NT2/D1 (cell line): ENCODE data around the gene NOD1.
A peak's percentile ranks its signal among the peaks of the same experiment; 100 is the strongest.
"Not testable (repeated sequence)": the region's sequence is repeated elsewhere in the genome, so short reads cannot be mapped to it uniquely, and the experiment has no call there.

ENCODE experiments used
- DNase-seq: peaks from one replicate; pipeline ENCODE4 v3.0.0-alpha.2; 2011; ENCODE audit warnings: low read depth, low spot score
- H3K27me3 ChIP-seq: 2 replicates; pipeline ENCODE4 v1.6.0; 2011; ENCODE audit warnings: mild to moderate bottlenecking; ENCODE audit not compliant: insufficient read length, insufficient read depth
- H3K36me3 ChIP-seq: 2 replicates; pipeline ENCODE4 v1.6.1; 2011; ENCODE audit warnings: mild to moderate bottlenecking, low read length, mixed read lengths; ENCODE audit not compliant: insufficient read depth, insufficient read length
- H3K4me1 ChIP-seq: 2 replicates; pipeline ENCODE4 v1.5.1; 2011; ENCODE audit not compliant: insufficient read depth, insufficient read length
- H3K4me3 ChIP-seq: 2 replicates; pipeline ENCODE4 v1.5.1; 2011; ENCODE audit warnings: low read depth; ENCODE audit not compliant: insufficient read length
- H3K9ac ChIP-seq: 2 replicates; pipeline ENCODE4 v1.6.0; 2011; ENCODE audit warnings: low read depth; ENCODE audit not compliant: insufficient read length
- H3K9me3 ChIP-seq: 2 replicates; pipeline ENCODE4 v1.5.1; 2011; ENCODE audit warnings: mild to moderate bottlenecking, low read length; ENCODE audit not compliant: insufficient read depth
- SUZ12 ChIP-seq: IDR thresholded peaks from 2 replicates; pipeline ENCODE4 v1.6.1; 2011; ENCODE audit not compliant: insufficient read length, insufficient read depth; ENCODE audit errors: extremely low read depth
- YY1 ChIP-seq: IDR thresholded peaks from 2 replicates; pipeline ENCODE4 v1.6.1; 2011; ENCODE audit not compliant: insufficient read length, insufficient read depth
- ZNF274 ChIP-seq: IDR thresholded peaks from 2 replicates; pipeline ENCODE4 v1.6.1; 2011; ENCODE audit warnings: mild to moderate bottlenecking, low read depth, low read length

The NOD1 gene, protein sequence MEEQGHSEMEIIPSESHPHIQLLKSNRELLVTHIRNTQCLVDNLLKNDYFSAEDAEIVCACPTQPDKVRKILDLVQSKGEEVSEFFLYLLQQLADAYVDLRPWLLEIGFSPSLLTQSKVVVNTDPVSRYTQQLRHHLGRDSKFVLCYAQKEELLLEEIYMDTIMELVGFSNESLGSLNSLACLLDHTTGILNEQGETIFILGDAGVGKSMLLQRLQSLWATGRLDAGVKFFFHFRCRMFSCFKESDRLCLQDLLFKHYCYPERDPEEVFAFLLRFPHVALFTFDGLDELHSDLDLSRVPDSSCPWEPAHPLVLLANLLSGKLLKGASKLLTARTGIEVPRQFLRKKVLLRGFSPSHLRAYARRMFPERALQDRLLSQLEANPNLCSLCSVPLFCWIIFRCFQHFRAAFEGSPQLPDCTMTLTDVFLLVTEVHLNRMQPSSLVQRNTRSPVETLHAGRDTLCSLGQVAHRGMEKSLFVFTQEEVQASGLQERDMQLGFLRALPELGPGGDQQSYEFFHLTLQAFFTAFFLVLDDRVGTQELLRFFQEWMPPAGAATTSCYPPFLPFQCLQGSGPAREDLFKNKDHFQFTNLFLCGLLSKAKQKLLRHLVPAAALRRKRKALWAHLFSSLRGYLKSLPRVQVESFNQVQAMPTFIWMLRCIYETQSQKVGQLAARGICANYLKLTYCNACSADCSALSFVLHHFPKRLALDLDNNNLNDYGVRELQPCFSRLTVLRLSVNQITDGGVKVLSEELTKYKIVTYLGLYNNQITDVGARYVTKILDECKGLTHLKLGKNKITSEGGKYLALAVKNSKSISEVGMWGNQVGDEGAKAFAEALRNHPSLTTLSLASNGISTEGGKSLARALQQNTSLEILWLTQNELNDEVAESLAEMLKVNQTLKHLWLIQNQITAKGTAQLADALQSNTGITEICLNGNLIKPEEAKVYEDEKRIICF

DNA sequence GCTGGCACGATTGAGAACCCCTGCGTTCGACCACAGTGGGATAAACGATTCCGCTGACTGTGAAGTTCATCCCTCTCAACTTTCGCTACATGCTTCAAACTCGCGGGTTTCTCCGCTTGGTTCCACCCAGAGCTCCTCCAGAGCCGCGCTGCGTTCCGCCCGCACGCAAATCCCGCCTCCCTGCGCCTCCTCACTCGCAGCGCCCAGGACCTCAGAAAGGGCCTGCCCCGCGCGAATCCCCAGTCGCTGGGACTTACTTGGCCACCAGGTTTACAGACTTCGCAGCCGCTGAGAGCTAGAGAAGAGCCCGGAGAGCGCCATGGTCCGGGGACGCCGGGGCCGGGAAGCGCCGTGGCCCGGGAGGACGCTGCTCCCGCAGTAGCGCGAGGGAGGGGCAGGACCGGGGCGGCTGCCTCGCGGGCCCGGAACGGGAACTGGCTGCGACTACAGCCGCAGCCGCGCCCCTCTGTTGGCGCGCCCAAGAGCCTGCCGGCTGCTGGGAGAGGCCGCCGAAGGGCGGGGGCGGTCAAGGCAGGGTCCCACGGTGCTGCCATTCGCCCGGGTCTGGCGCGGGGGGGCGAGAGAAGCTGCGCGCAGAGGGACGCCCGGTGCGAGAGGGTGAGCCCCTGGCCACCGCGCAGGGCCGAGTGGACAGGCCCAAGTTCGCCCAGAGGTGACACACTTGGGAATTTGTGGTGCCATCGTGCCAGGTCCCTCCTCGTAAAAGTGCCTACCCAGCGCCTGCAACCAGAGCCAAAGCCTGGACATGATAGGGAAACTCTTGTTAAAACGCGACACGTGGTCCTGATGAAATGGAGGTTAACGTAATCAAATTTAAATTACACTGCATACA is at the start of gene NOD1:
Gene NOD1, minus strand, starts transcription at position 436 of the 853 bp plus-strand sequence. CDS start 21,863 bp downstream, outside the sequence.
- Histone ChIP-seq H3K9me3 (peaks cover 17% of the 10 kb centered on the region; the same call in 1 of the 2 replicates), H3K27me3 (no peaks in the 10 kb centered on the region), H3K4me3 (peak within 1 kb of the TSS; percentile 61), H3K9ac (peak within 1 kb of the TSS; percentile 87), H3K36me3 (peaks cover 25% of the 10 kb centered on the region), H3K4me1 (no peaks in the 10 kb centered on the region)
- no peak for TF ChIP-seq SUZ12
- TF ChIP-seq YY1: no peak
- no peak for TF ChIP-seq ZNF274
- peak; percentile 44 for DNase-seq

DNA sequence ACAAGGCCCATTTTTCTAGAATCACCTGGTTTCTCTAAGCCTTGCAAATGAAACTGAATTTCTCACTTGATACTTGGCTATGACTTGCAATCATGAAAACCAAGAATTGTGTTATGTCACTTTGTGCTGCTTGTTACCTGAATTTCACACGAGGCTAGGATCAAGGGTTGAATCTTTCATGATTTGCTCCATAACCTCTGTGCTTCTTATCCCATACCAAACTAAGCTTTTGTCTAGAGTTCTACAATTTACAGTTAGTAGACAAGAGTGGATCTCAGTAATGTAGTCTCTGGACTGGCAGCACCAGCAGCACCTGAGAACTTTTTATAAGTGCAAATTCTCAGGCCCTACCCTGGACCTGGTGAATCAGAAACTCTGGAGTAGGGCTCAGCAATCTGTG is 48.7 kb upstream of the NOD1 start:
- H3K4me1 ChIP-seq, DNase-seq, H3K27me3 ChIP-seq, H3K4me3 ChIP-seq, H3K9ac ChIP-seq, H3K36me3 ChIP-seq: not testable (repeated sequence)
- H3K9me3 ChIP-seq: peaks cover 13% of the 10 kb centered on the region; the same call in 1 of the 2 replicates

DNA sequence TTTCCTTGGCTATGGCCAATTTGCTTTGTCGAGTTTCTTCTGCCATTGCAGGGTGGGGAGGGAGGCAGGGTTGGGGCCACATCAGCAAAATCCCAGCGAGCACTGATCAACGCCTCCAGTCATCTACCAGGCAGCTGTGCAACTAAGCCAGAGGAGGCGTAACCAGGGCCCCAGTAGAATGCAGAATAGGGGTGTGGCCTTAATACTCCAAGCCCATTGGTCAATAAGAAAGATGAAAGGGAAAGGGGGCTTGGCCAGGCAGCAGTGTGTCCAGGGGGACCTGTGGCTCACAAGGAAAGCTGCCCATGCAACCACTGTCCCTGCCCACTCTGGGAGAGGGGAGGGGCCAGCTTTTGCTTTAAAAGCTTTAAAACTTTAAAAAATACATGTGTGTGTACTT is 47.6 kb upstream of the NOD1 start:
- TF ChIP-seq ZNF274: no peak
- no peak for TF ChIP-seq SUZ12
- no peak for TF ChIP-seq YY1
- Histone ChIP-seq H3K27me3 (no peaks in the 10 kb centered on the region), H3K9ac (no peak overlapping the region), H3K9me3 (peaks cover 13% of the 10 kb centered on the region; the same call in 1 of the 2 replicates), H3K4me3 (no peak overlapping the region), H3K4me1 (peaks cover 2% of the 10 kb centered on the region), H3K36me3 (no peaks in the 10 kb centered on the region)
- DNase-seq: no peak

DNA sequence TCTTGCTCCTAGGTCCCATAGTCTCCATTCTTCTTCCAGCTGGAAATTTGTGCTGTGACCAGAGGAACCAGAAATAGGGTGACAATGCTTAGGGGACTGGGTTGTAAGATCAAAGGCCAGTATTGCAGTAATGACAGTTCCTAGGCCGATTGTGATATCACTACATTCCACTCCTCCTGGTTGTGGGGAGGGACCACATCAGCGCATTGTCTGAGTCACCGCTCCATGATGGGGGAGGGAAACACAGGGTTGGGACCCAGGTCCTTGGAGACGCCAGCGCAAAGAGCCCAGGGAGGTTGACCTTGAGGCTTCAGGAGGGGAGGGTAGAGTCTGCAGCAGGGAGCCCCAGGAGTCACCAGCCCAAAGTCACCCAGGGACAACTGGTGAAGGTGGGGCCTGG is 46.8 kb upstream of the NOD1 start:
- Histone ChIP-seq H3K4me1 (peaks cover 2% of the 10 kb centered on the region), H3K27me3 (no peaks in the 10 kb centered on the region), H3K36me3 (no peaks in the 10 kb centered on the region), H3K9me3 (peaks cover 13% of the 10 kb centered on the region; the same call in 1 of the 2 replicates), H3K4me3 (no peak overlapping the region), H3K9ac (no peak overlapping the region)
- no peak for DNase-seq
- TF ChIP-seq ZNF274 (no peak), YY1 (no peak), SUZ12 (no peak)

DNA sequence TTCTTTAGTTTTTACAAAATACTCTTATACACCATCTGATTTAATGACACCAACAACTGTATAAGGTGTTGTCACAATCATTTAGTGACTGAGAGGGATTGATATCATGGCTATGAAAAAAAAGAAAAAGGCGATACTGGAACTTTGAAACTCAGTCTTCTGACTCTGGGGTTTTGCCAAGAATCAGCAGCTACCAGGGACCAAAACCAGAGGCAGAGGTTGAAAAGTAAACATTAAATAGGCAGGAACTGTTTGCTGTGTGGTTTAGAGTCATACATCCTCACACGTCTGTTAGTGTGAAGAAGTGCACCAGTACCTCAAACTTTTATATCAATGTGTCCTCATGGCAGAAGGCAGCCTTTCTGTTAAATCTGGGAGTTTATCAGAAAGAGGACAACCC is 46.0 kb upstream of the NOD1 start:
- no peaks in the 10 kb centered on the region for H3K27me3 ChIP-seq
- no peak overlapping the region for H3K9ac ChIP-seq
- no peak for DNase-seq
- H3K4me1 ChIP-seq: peaks cover 2% of the 10 kb centered on the region
- TF ChIP-seq ZNF274 (no peak), SUZ12 (no peak), YY1 (no peak)
- peaks cover 13% of the 10 kb centered on the region; the same call in 1 of the 2 replicates for H3K9me3 ChIP-seq
- no peak overlapping the region for H3K4me3 ChIP-seq
- H3K36me3 ChIP-seq: no peaks in the 10 kb centered on the region

DNA sequence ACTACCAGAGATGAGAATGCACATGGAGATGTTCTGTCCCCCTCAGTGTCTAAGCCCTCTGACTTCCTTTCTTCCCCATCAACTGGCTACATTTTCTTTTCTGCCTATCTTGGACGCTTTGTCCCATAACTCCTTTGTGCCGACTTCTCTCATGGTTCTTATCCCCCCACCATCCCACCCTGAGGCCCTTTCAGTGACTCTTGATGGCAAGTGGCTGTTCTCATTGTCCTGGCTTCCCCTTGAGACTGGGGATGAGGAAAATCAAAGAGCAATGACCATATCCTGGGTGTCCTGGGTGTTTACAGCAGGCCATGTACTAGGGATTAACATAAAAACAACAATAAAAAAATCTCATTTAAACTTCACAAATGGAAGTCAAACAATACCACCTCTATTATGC is 44.9 kb upstream of the NOD1 start:
- H3K4me3 ChIP-seq: no peak overlapping the region
- no peaks in the 10 kb centered on the region for H3K27me3 ChIP-seq
- H3K36me3 ChIP-seq: no peaks in the 10 kb centered on the region
- TF ChIP-seq SUZ12 (no peak), YY1 (no peak), ZNF274 (no peak)
- H3K4me1 ChIP-seq: peaks cover 2% of the 10 kb centered on the region
- H3K9me3 ChIP-seq: peaks cover 13% of the 10 kb centered on the region; the same call in 1 of the 2 replicates
- H3K9ac ChIP-seq: no peak overlapping the region
- no peak for DNase-seq

DNA sequence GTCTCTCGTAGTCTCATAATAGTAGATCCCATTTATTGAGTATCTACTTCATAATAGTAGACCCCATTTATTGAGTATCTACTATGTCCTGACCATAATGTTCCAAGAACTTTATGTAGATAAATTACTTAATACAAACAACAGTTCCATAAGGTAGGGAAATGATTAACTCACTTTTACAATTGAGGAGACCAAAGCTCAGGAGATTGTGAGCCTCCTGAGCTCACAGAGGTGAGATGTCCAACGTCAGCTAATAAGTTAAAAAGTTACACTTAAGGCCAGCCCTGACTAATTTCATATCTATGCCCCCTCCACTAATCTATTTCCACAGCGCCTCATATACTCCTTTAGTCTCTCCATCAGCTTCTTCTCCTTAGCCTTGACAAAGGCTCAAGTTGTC is 43.6 kb upstream of the NOD1 start:
- Histone ChIP-seq H3K9me3 (peaks cover 13% of the 10 kb centered on the region; the same call in 1 of the 2 replicates), H3K4me1 (peaks cover 2% of the 10 kb centered on the region), H3K36me3 (no peaks in the 10 kb centered on the region), H3K9ac (no peak overlapping the region), H3K4me3 (no peak overlapping the region), H3K27me3 (no peaks in the 10 kb centered on the region)
- no peak for TF ChIP-seq ZNF274
- DNase-seq: no peak
